GM23338 (cell line): ENCODE measurements around the gene PDE4C. TPM values are rescaled to one million over a fixed set of nuclear protein-coding genes. Genes with fewer than 3 reads are reported as not detected.

Experiments
- ATAC-seq: fragments of 200-7000 bp; cut with Tn5 transposase; 3 replicates; pipeline ENCODE4 v1.9.1; 2020
- DNase-seq: peaks from one replicate; pipeline ENCODE4 v3.0.0-alpha.2; 2015; ENCODE audit warnings: low spot score
- H2AFZ ChIP-seq: fragments of 200-600 bp; sonication (generic); 2 replicates; pipeline ENCODE4 v1.8.0; 2016; ENCODE audit warnings: antibody characterized with exemption, mild to moderate bottlenecking, moderate library complexity
- H3F3A ChIP-seq: fragments of 200-600 bp; sonication (generic); replicated peaks from 2 replicates; pipeline ENCODE4 v1.8.0; 2017; ENCODE audit warnings: antibody characterized with exemption, mixed run types, low read depth
- H3K27ac ChIP-seq: fragments of 200-600 bp; sonication (generic); 2 replicates; pipeline ENCODE4 v1.6.1; 2016; ENCODE audit warnings: low read depth
- H3K27me3 ChIP-seq: fragments of 200-600 bp; sonication (generic); 2 replicates; pipeline ENCODE4 v1.8.0; 2016; ENCODE audit warnings: mild to moderate bottlenecking, mixed run types, moderate library complexity; ENCODE audit not compliant: insufficient read depth
- H3K36me3 ChIP-seq: fragments of 200-600 bp; sonication (generic); 2 replicates; pipeline ENCODE4 v1.8.0; 2016; ENCODE audit warnings: mild to moderate bottlenecking; ENCODE audit not compliant: insufficient read depth
- H3K4me1 ChIP-seq: fragments of 200-600 bp; sonication (generic); 2 replicates; pipeline ENCODE4 v1.8.0; 2016; ENCODE audit warnings: mild to moderate bottlenecking, moderate library complexity; ENCODE audit not compliant: insufficient read depth
- H3K4me2 ChIP-seq: fragments of 200-600 bp; sonication (generic); 2 replicates; pipeline ENCODE4 v1.7.1; 2017; ENCODE audit warnings: mixed run types
- H3K4me3 ChIP-seq: fragments of 200-600 bp; sonication (generic); 2 replicates; pipeline ENCODE4 v1.6.1; 2016; ENCODE audit warnings: mixed run types
- H3K79me2 ChIP-seq: fragments of 200-600 bp; sonication (generic); replicated peaks from 2 replicates; pipeline ENCODE4 v1.8.0; 2017; ENCODE audit warnings: mild to moderate bottlenecking; ENCODE audit not compliant: insufficient read depth
- H3K9me2 ChIP-seq: fragments of 200-600 bp; sonication (generic); 2 replicates; pipeline ENCODE4 v1.8.0; 2017; ENCODE audit not compliant: insufficient read depth
- H4K20me1 ChIP-seq: fragments of 200-600 bp; sonication (generic); replicated peaks from 2 replicates; pipeline ENCODE4 v1.8.0; 2017; ENCODE audit warnings: mild to moderate bottlenecking; ENCODE audit not compliant: insufficient read depth
- H3K27ac Mint-ChIP-seq: 2 replicates; pipeline ENCODE4 v1.8.0; 2020; ENCODE audit warnings: inconsistent platforms, mild to moderate bottlenecking, moderate library complexity, mixed read lengths
- H3K27me3 Mint-ChIP-seq: 3 replicates; pipeline ENCODE4 v1.8.0; 2022; ENCODE audit warnings: low read depth, mild to moderate bottlenecking, moderate library complexity, mixed read lengths, inconsistent platforms; ENCODE audit not compliant: insufficient read depth, poor library complexity
- H3K36me3 Mint-ChIP-seq: 3 replicates; pipeline ENCODE4 v1.8.0; 2021; ENCODE audit warnings: low read depth, mild to moderate bottlenecking, inconsistent platforms, moderate library complexity, mixed read lengths
- H3K4me1 Mint-ChIP-seq: 3 replicates; pipeline ENCODE4 v1.8.0; 2020; ENCODE audit warnings: mild to moderate bottlenecking, inconsistent platforms, mixed read lengths
- H3K4me3 Mint-ChIP-seq: 3 replicates; pipeline ENCODE4 v1.8.0; 2021; ENCODE audit warnings: moderate library complexity, mild to moderate bottlenecking, inconsistent platforms, mixed read lengths
- H3K9me3 Mint-ChIP-seq: 3 replicates; pipeline ENCODE4 v1.8.0; 2020; ENCODE audit warnings: moderate library complexity, mild to moderate bottlenecking, inconsistent platforms, mixed read lengths
- CREB1 ChIP-seq: fragments of 250-450 bp; sonication (Bioruptor Pico); IDR thresholded peaks from 2 replicates; pipeline ENCODE4 v1.5.0; 2020; ENCODE audit warnings: low read depth, mild to moderate bottlenecking, moderate library complexity
- CTCF ChIP-seq, 2 experiments: fragments of 200-600 bp in 1 of 2; sonication (generic) in 1 of 2; conservative IDR thresholded peaks; 2 replicates each; pipeline versions ENCODE4 v1.5.1 to v1.6.1; 2016 to 2017; ENCODE audit warnings: antibody characterized with exemption in 2 of 2, low read depth in 2 of 2, mild to moderate bottlenecking in 2 of 2, moderate library complexity in 1 of 2
- EZH2phosphoT487 ChIP-seq: fragments of 200-600 bp; sonication (generic); IDR thresholded peaks from one replicate; pipeline ENCODE4 v1.8.1; 2018; ENCODE audit warnings: antibody characterized with exemption; ENCODE audit not compliant: unreplicated experiment
- JUNB ChIP-seq: IDR thresholded peaks from one replicate; pipeline ENCODE4 v1.6.1; 2016; ENCODE audit warnings: antibody characterized with exemption; ENCODE audit not compliant: unreplicated experiment
- NANOG ChIP-seq: IDR thresholded peaks from 2 replicates; pipeline ENCODE4 v1.6.1; 2016; ENCODE audit warnings: antibody characterized with exemption, borderline replicate concordance
- POLR2AphosphoS5 ChIP-seq: IDR thresholded peaks from 2 replicates; pipeline ENCODE4 v1.6.1; 2016; ENCODE audit warnings: antibody characterized with exemption, low read depth
- REST ChIP-seq: IDR thresholded peaks from one replicate; pipeline ENCODE4 v1.6.1; 2018; ENCODE audit warnings: antibody characterized with exemption; ENCODE audit not compliant: unreplicated experiment
- STAT1 ChIP-seq: IDR thresholded peaks from one replicate; pipeline ENCODE4 v1.6.1; 2016; ENCODE audit warnings: antibody characterized with exemption; ENCODE audit not compliant: unreplicated experiment
- ZNF114 ChIP-seq: fragments of 250-450 bp; sonication (Bioruptor Pico); IDR thresholded peaks from 2 replicates; pipeline ENCODE4 v1.5.0; 2020; ENCODE audit warnings: mild to moderate bottlenecking, moderate library complexity
- ZNF331 ChIP-seq: fragments of 250-450 bp; sonication (Bioruptor Pico); IDR thresholded peaks from 2 replicates; pipeline ENCODE4 v1.5.0; 2020; ENCODE audit warnings: low read depth, mild to moderate bottlenecking, moderate library complexity
- polyA plus RNA-seq: library from polyadenylated mRNA; unstranded; fragments of >200 nt; fragmentation: Nextera tagmentation; extraction: Ambion mirVana; gene quantifications from 2 replicates; pipeline ENCODE4 v1.2.1, GENCODE V29; 2016
- total RNA-seq: library from RNA; depleted of rRNA; stranded (reverse); fragments of >200 nt; shearing (Covaris generic); gene quantifications from 2 replicates; pipeline ENCODE4 v1.2.3, GENCODE V29; 2014

Gene PDE4C
- total and polyA plus RNA-seq, 2 experiments from 2014 or later, result 1.6 to 3.6 TPM

GRCh38 chr19:18196511-18196845 lies 29.8 kb downstream of the PDE4C start:
- peaks cover 11% of the 10 kb centered on the region; the same call in 1 of the 2 replicates for H3K4me1 ChIP-seq
- H3K9me2 ChIP-seq, result no peaks in the 10 kb centered on the region
- no peak overlapping the region for H3K4me2 ChIP-seq
- Mint-ChIP-seq H3K27ac (no peak overlapping the region), H3K9me3 (peaks cover 4% of the 10 kb centered on the region; the same call in 1 of the 3 replicates), H3K4me1 (peaks cover 18% of the 10 kb centered on the region; the same call in 2 of the 3 replicates), H3K27me3 (peaks cover 22% of the 10 kb centered on the region), H3K36me3 (peaks cover 35% of the 10 kb centered on the region), H3K4me3 (no peak overlapping the region)
- H3K27me3 ChIP-seq, result no peaks in the 10 kb centered on the region
- H3K36me3 ChIP-seq, result peaks cover 11% of the 10 kb centered on the region; the same call in 1 of the 2 replicates
- peaks cover 20% of the 10 kb centered on the region; the same call in 1 of the 2 replicates for H3F3A ChIP-seq
- peaks cover 6% of the 10 kb centered on the region for H3K79me2 ChIP-seq
- peaks cover 19% of the 10 kb centered on the region for H4K20me1 ChIP-seq
- no peak overlapping the region for H3K4me3 ChIP-seq
- no peak overlapping the region for H3K27ac ChIP-seq
- TF ChIP-seq NANOG, result no peak
- no peak for TF ChIP-seq JUNB
- ATAC-seq, result no peak
- DNase-seq, result no peak
- H2AFZ ChIP-seq, result no peak overlapping the region

- Histone ChIP-seq H2AFZ (no peak overlapping the region), H3F3A (peaks cover 23% of the 10 kb centered on the region; the same call in 1 of the 2 replicates), H3K79me2 (peaks cover 6% of the 10 kb centered on the region), H4K20me1 (peaks cover 19% of the 10 kb centered on the region), H3K27ac (peak overlapping the region; percentile 39; the same call in 1 of the 2 replicates), H3K4me1 (peaks cover 11% of the 10 kb centered on the region; the same call in 1 of the 2 replicates), H3K9me2 (no peaks in the 10 kb centered on the region), H3K36me3 (peaks cover 8% of the 10 kb centered on the region; the same call in 1 of the 2 replicates), H3K27me3 (no peaks in the 10 kb centered on the region), H3K4me2 (peak overlapping the region; percentile 95), H3K4me3 (peak overlapping the region; percentile 96)
- ATAC-seq, result peak; percentile 4
- Mint-ChIP-seq H3K36me3 (peaks cover 27% of the 10 kb centered on the region), H3K27me3 (peaks cover 18% of the 10 kb centered on the region), H3K9me3 (peaks cover 4% of the 10 kb centered on the region; the same call in 1 of the 3 replicates), H3K4me1 (peaks cover 18% of the 10 kb centered on the region; the same call in 2 of the 3 replicates), H3K27ac (no peak overlapping the region; the same call in none of the 2 replicates), H3K4me3 (peak overlapping the region; percentile 89)
- TF ChIP-seq JUNB, result no peak
- TF ChIP-seq ZNF114 (CRISPR knock-in tag), result no peak
- no peak for TF ChIP-seq REST
- TF ChIP-seq CTCF (conservative IDR thresholded peaks at IDR 0.05; ENCODE audit: low read depth in 2 of 2), result no peak
- TF ChIP-seq ZNF331 (CRISPR knock-in tag), result no peak
- TF ChIP-seq STAT1, result no peak
- no peak for TF ChIP-seq POLR2AphosphoS5
- TF ChIP-seq CREB1 (CRISPR knock-in tag), result no peak
- TF ChIP-seq EZH2phosphoT487, result no peak
- TF ChIP-seq NANOG, result no peak
- DNase-seq, result peak; percentile 71
Observed at GRCh38 chr19:18194554-18195238, 31.5 kb downstream of the PDE4C start.
